IMR-90 (cell line): ENCODE data around the gene ZNF77. TPM values are rescaled to one million over a fixed set of nuclear protein-coding genes. Genes with fewer than 3 reads are reported as not detected.

Experiments used
- ATAC-seq: fragments of 200-7000 bp; cut with Tn5 transposase; 2 replicates; pipeline ENCODE4 v1.9.1; 2020; ENCODE audit warnings: low read depth, mild to moderate bottlenecking, moderate library complexity
- BruUV-seq: library from RNA; stranded (reverse); fragments of 400-500 nt; replicated peaks from 2 replicates; lab custom pipeline; 2021; lab: Mats Ljungman, UMichigan
- CTCF ChIA-PET: fragments of 300-600 bp; formaldehyde crosslinking; extraction: SDS; loops from one replicate; lab custom pipeline; 2021; ENCODE audit warnings: antibody characterized with exemption; lab: Yijun Ruan, JAX
- POLR2A ChIA-PET: fragments of 300-600 bp; sonication (Branson Sonifier 250); formaldehyde crosslinking; loops from one replicate; lab custom pipeline; 2022; ENCODE audit warnings: antibody characterized with exemption; ENCODE audit not compliant: unreplicated experiment; lab: Charles Lee
- DNase-seq: peaks from one replicate; pipeline ENCODE4 v3.0.0; 2013
- H2AFZ ChIP-seq: replicated peaks from 2 replicates; pipeline ENCODE3; 2013; ENCODE audit warnings: low read length, mild to moderate bottlenecking; ENCODE audit not compliant: poor library complexity
- H2AK5ac ChIP-seq: 2 replicates; pipeline ENCODE4 v1.6.1; 2013; ENCODE audit warnings: low read depth, low read length, inconsistent platforms
- H2AK9ac ChIP-seq: replicated peaks from 2 replicates; pipeline ENCODE3; 2013; ENCODE audit warnings: mild to moderate bottlenecking, low read depth, low read length, moderate library complexity; ENCODE audit not compliant: poor library complexity
- H2BK120ac ChIP-seq: 2 replicates; pipeline ENCODE4 v1.6.1; 2013; ENCODE audit warnings: low read depth, low read length, inconsistent platforms
- H2BK15ac ChIP-seq: 3 replicates; pipeline ENCODE4 v1.6.1; 2013; ENCODE audit warnings: low read depth, low read length, inconsistent platforms
- H2BK20ac ChIP-seq: 2 replicates; pipeline ENCODE4 v1.6.1; 2013; ENCODE audit warnings: low read depth, mild to moderate bottlenecking, inconsistent platforms, low read length, moderate library complexity
- H2BK5ac ChIP-seq: 2 replicates; pipeline ENCODE4 v1.6.1; 2013; ENCODE audit warnings: mild to moderate bottlenecking, low read depth, low read length, inconsistent platforms; ENCODE audit not compliant: poor library complexity, severe bottlenecking
- H3K14ac ChIP-seq: replicated peaks from 2 replicates; pipeline ENCODE4 v1.6.1; 2013; ENCODE audit warnings: low read depth, low read length, inconsistent platforms
- H3K18ac ChIP-seq: 2 replicates; pipeline ENCODE4 v1.6.1; 2013; ENCODE audit warnings: low read depth, low read length, control low read depth
- H3K23ac ChIP-seq: 2 replicates; pipeline ENCODE4 v1.6.1; 2013; ENCODE audit warnings: low read depth, low read length, inconsistent platforms
- H3K27ac ChIP-seq: 2 replicates; pipeline ENCODE4 v1.5.1; 2013; ENCODE audit warnings: mild to moderate bottlenecking, control low read depth, low read length; ENCODE audit not compliant: insufficient read depth
- H3K27me3 ChIP-seq: 2 replicates; pipeline ENCODE4 v1.6.1; 2013; ENCODE audit warnings: low read length; ENCODE audit not compliant: control insufficient read depth, insufficient read depth
- H3K36me3 ChIP-seq: 2 replicates; pipeline ENCODE4 v1.6.1; 2013; ENCODE audit warnings: low read length, mixed read lengths; ENCODE audit not compliant: control insufficient read depth, insufficient read depth
- H3K4ac ChIP-seq: 2 replicates; pipeline ENCODE4 v1.6.1; 2013; ENCODE audit warnings: low read depth, low read length, inconsistent platforms
- H3K4me1 ChIP-seq: 2 replicates; pipeline ENCODE4 v1.6.1; 2013; ENCODE audit warnings: low read length, mixed read lengths; ENCODE audit not compliant: control insufficient read depth, insufficient read depth
- H3K4me2 ChIP-seq: 2 replicates; pipeline ENCODE4 v1.6.1; 2013; ENCODE audit warnings: low read depth, mild to moderate bottlenecking, control low read depth, low read length, moderate library complexity
- H3K4me3 ChIP-seq: 2 replicates; pipeline ENCODE4 v1.5.1; 2013; ENCODE audit warnings: low read depth, mild to moderate bottlenecking, control low read depth, low read length, moderate library complexity; ENCODE audit not compliant: insufficient read depth
- H3K56ac ChIP-seq: 2 replicates; pipeline ENCODE4 v1.6.1; 2013; ENCODE audit warnings: low read length, inconsistent platforms; ENCODE audit not compliant: insufficient read depth; ENCODE audit errors: extremely low read depth
- H3K79me1 ChIP-seq, 2 experiments: 2 replicates each; pipeline ENCODE4 v1.6.1; 2013; ENCODE audit warnings: low read length in 2 of 2, inconsistent platforms in 1 of 2, low read depth in 1 of 2
- H3K9ac ChIP-seq: 2 replicates; pipeline ENCODE4 v1.6.1; 2013; ENCODE audit warnings: low read depth, low read length, control low read depth
- H3K9me1 ChIP-seq: 2 replicates; pipeline ENCODE4 v1.6.1; 2013; ENCODE audit warnings: low read length, inconsistent platforms; ENCODE audit not compliant: insufficient read depth
- H3K9me3 ChIP-seq: 2 replicates; pipeline ENCODE4 v1.6.1; 2013; ENCODE audit warnings: low read length; ENCODE audit not compliant: control insufficient read depth, insufficient read depth
- H4K20me1 ChIP-seq: 2 replicates; pipeline ENCODE4 v1.6.1; 2013; ENCODE audit warnings: low read length, inconsistent platforms; ENCODE audit not compliant: insufficient read depth
- H4K5ac ChIP-seq: 2 replicates; pipeline ENCODE4 v1.6.1; 2013; ENCODE audit warnings: mild to moderate bottlenecking, low read depth, low read length, control low read depth
- H4K8ac ChIP-seq, 2 experiments: 2 replicates each; pipeline ENCODE4 v1.6.1; 2013; ENCODE audit warnings: low read depth in 2 of 2, low read length in 2 of 2, control low read depth in 1 of 2, inconsistent platforms in 1 of 2
- H4K91ac ChIP-seq: 2 replicates; pipeline ENCODE4 v1.6.1; 2013; ENCODE audit warnings: low read depth, low read length, inconsistent platforms; ENCODE audit not compliant: insufficient read depth
- CHD1 ChIP-seq: IDR thresholded peaks from 2 replicates; pipeline ENCODE4 v1.6.1; 2012; ENCODE audit warnings: low read depth, low read length, improper control_type of control experiment
- ELK1 ChIP-seq: fragments of 150-350 bp; IDR thresholded peaks from 2 replicates; pipeline ENCODE4 v1.6.1; 2016; ENCODE audit warnings: low read depth, mild to moderate bottlenecking, low read length, moderate library complexity, borderline replicate concordance
- FOS ChIP-seq: fragments of 150-350 bp; IDR thresholded peaks from 2 replicates; pipeline ENCODE4 v1.6.1; 2016; ENCODE audit warnings: low read depth, low read length
- MAFK ChIP-seq: IDR thresholded peaks from 2 replicates; pipeline ENCODE4 v1.6.1; 2012; ENCODE audit warnings: low read depth, low read length, improper control_type of control experiment
- MXI1 ChIP-seq: IDR thresholded peaks from 2 replicates; pipeline ENCODE4 v1.6.1; 2012; ENCODE audit warnings: low read depth, mild to moderate bottlenecking, low read length, moderate library complexity, borderline replicate concordance
- NFE2L2 ChIP-seq: fragments of 150-350 bp; IDR thresholded peaks from 2 replicates; pipeline ENCODE4 v1.6.1; 2016; ENCODE audit warnings: low read depth, mild to moderate bottlenecking, low read length
- POLR2A ChIP-seq: IDR thresholded peaks from 2 replicates; pipeline ENCODE4 v1.6.1; 2012; ENCODE audit warnings: mild to moderate bottlenecking, low read depth, low read length
- RCOR1 ChIP-seq: IDR thresholded peaks from 2 replicates; pipeline ENCODE4 v1.6.1; 2012; ENCODE audit warnings: mild to moderate bottlenecking, low read length, improper control_type of control experiment; ENCODE audit not compliant: insufficient replicate concordance
- SMC3 ChIP-seq: fragments of 150-350 bp; IDR thresholded peaks from 2 replicates; pipeline ENCODE4 v1.6.1; 2016; ENCODE audit warnings: low read depth, mild to moderate bottlenecking, antibody characterized with exemption, low read length, moderate library complexity
- WGBS, 2 experiments: methylation state at CpG; one replicate each; pipeline versions ENCODE4 v1.1.5 to v1.1.7; 2013; ENCODE audit warnings: missing lambda C conversion rate in 2 of 2; ENCODE audit not compliant: insufficient read length in 1 of 2; ENCODE audit errors: extremely low coverage in 2 of 2; 5-methylcytosine and 5-hydroxymethylcytosine counted together
- dilution Hi-C: fragments of 300-500 bp; cut with HindIII; formaldehyde crosslinking; loops from one replicate; pipeline ENCODE4 v1.14.3; 2018; ENCODE audit warnings: low sequenced_read_pairs; ENCODE audit not compliant: unreplicated experiment
- in situ Hi-C: fragments of 300-500 bp; cut with MboI; formaldehyde crosslinking; loops from 3 replicates; pipeline ENCODE4 v1.14.3; 2019; ENCODE audit warnings: low sequenced_read_pairs, inconsistent platforms, mixed read lengths
- intact Hi-C: fragments of 100-400 bp; cut with micrococcal nuclease; formaldehyde crosslinking; loops from 2 replicates; pipeline ENCODE4 v1.10.0; 2022
- polyA plus RNA-seq, 3 experiments: library from polyadenylated mRNA; depleted of rRNA; stranded (reverse); fragments of >200 nt; gene quantifications; 2 replicates each; pipeline ENCODE4 v1.2.3, GENCODE V29; 2012; ENCODE audit warnings: low replicate concordance in 1 of 3
- total RNA-seq: library from RNA; depleted of rRNA; stranded (reverse); fragments of >200 nt; gene quantifications from 2 replicates; pipeline ENCODE4 v1.2.3, GENCODE V29; 2012
- TF ChIP-seq, protein P1 (sequence below): conservative IDR thresholded peaks from 2 replicates; pipeline ENCODE4 v1.5.1; 2012; ENCODE audit warnings: mild to moderate bottlenecking, low read depth, low read length, improper control_type of control experiment

ZNF77 gene
- total and polyA plus RNA-seq, 2 of the 4 experiments (the other 2 are of a cell fraction) = 3.6 to 6.5 TPM

- H3K23ac ChIP-seq = no peak overlapping the region
- no peaks in the 10 kb centered on the region for H3K9me3 ChIP-seq
- H3K9ac ChIP-seq = no peak overlapping the region
- H2AK9ac ChIP-seq = no peak overlapping the region
- no peaks in the 10 kb centered on the region for H4K20me1 ChIP-seq
- H3K4ac ChIP-seq = no peak overlapping the region
- no peak overlapping the region for H2BK120ac ChIP-seq
- BruUV-seq = no TSS peak
- no peaks in the 10 kb centered on the region for H3K9me1 ChIP-seq
- no peak overlapping the region for H3K4me2 ChIP-seq
- no peak overlapping the region for H3K27ac ChIP-seq
- no peak overlapping the region for H3K14ac ChIP-seq
- ATAC-seq = no peak
- WGBS, 2 experiments = 46% methylated on average over 3 of the region's 8 CpGs; no CpG with 5 or more reads in 1 of the 2 experiments
- H2AFZ ChIP-seq = peak overlapping the region; percentile 65
- DNase-seq = no peak
- H3K56ac ChIP-seq = no peak overlapping the region
- H3K79me1 ChIP-seq = no peaks in the 10 kb centered on the region
- no peak for TF ChIP-seq MAFK
- TF ChIP-seq NFE2L2 = no peak
- no peak for TF ChIP-seq CHD1
- TF ChIP-seq, protein P1, sequence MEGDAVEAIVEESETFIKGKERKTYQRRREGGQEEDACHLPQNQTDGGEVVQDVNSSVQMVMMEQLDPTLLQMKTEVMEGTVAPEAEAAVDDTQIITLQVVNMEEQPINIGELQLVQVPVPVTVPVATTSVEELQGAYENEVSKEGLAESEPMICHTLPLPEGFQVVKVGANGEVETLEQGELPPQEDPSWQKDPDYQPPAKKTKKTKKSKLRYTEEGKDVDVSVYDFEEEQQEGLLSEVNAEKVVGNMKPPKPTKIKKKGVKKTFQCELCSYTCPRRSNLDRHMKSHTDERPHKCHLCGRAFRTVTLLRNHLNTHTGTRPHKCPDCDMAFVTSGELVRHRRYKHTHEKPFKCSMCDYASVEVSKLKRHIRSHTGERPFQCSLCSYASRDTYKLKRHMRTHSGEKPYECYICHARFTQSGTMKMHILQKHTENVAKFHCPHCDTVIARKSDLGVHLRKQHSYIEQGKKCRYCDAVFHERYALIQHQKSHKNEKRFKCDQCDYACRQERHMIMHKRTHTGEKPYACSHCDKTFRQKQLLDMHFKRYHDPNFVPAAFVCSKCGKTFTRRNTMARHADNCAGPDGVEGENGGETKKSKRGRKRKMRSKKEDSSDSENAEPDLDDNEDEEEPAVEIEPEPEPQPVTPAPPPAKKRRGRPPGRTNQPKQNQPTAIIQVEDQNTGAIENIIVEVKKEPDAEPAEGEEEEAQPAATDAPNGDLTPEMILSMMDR = no peak
- TF ChIP-seq ELK1 = no peak
- no peak for TF ChIP-seq RCOR1
- no peak for TF ChIP-seq SMC3
- no peak for TF ChIP-seq MXI1
- TF ChIP-seq FOS = no peak
- TF ChIP-seq POLR2A = no peak
- no peak overlapping the region for H4K5ac ChIP-seq
- H3K36me3 ChIP-seq = no peaks in the 10 kb centered on the region
- H3K4me3 ChIP-seq = no peak overlapping the region
- H2BK15ac ChIP-seq = no peak overlapping the region
- H3K18ac ChIP-seq = no peak overlapping the region
- no peak overlapping the region for H2BK5ac ChIP-seq
- ChIA-PET POLR2A (interaction anchor here (0.7 kb wide), 1 partner anchor 23 kb away, joined by 3 read pairs; no protein-coding TSS in a partner anchor), CTCF (no interaction called here)
- H2AK5ac ChIP-seq = no peak overlapping the region
- in situ Hi-C loops (no loop called here), dilution Hi-C loops (no loop called here), intact Hi-C loops (no loop called here)
- no peak overlapping the region for H2BK20ac ChIP-seq
- no peak overlapping the region for H4K91ac ChIP-seq
- H3K27me3 ChIP-seq = peaks cover 10% of the 10 kb centered on the region
- H4K8ac ChIP-seq = no peak overlapping the region; a peak in 1 of 4 replicates
- peaks cover 10% of the 10 kb centered on the region; the same call in 1 of the 2 replicates for H3K4me1 ChIP-seq
These were observed 37.8 kb upstream of the ZNF77 start for GRCh38 chr19:2982561-2982960.
